HepG2 (cell line): ENCODE data around the gene PTAR1. TPM values are rescaled to one million over a fixed set of nuclear protein-coding genes. Genes with fewer than 3 reads are reported as not detected.

Experiments
- CEBPG ChIP-seq: IDR thresholded peaks from 2 replicates; pipeline ENCODE4 v1.6.1; 2016
- GFI1 ChIP-seq: sonication (generic); formaldehyde crosslinking; IDR thresholded peaks from 2 replicates; pipeline ENCODE4 v1.5.0; 2020; ENCODE audit warnings: missing genetic modification reagents, mild to moderate bottlenecking, borderline replicate concordance
- HDAC1 ChIP-seq: sonication (generic); formaldehyde crosslinking; IDR thresholded peaks from 2 replicates; pipeline ENCODE4 v1.5.1; 2020; ENCODE audit warnings: mild to moderate bottlenecking, missing genetic modification reagents
- HDAC2 ChIP-seq: sonication (generic); formaldehyde crosslinking; IDR thresholded peaks from 2 replicates; pipeline ENCODE4 v1.4.0; 2020; ENCODE audit warnings: missing genetic modification reagents
- HNF4G ChIP-seq, 2 experiments: sonication (generic) in 1 of 2; formaldehyde crosslinking in 1 of 2; IDR thresholded peaks; 2 replicates each; pipeline versions ENCODE4 v1.4.0 to v1.6.1; 2011 to 2020; ENCODE audit warnings: borderline replicate concordance in 2 of 2, low read depth in 2 of 2, mild to moderate bottlenecking in 2 of 2, low read length in 1 of 2, missing genetic modification reagents in 1 of 2, moderate library complexity in 1 of 2
- ISL2 ChIP-seq: sonication (generic); formaldehyde crosslinking; IDR thresholded peaks from 2 replicates; pipeline ENCODE4 v1.5.0; 2020; ENCODE audit warnings: missing genetic modification reagents
- KLF9 ChIP-seq: IDR thresholded peaks from 2 replicates; pipeline ENCODE4 v1.6.1; 2016; ENCODE audit warnings: low read depth
- REPIN1 ChIP-seq: sonication (generic); formaldehyde crosslinking; IDR thresholded peaks from 2 replicates; pipeline ENCODE4 v1.8.0; 2022; ENCODE audit warnings: missing genetic modification reagents, low read depth, mild to moderate bottlenecking, borderline replicate concordance
- SALL2 ChIP-seq: sonication (generic); formaldehyde crosslinking; IDR thresholded peaks from 2 replicates; pipeline ENCODE4 v1.8.1; 2023; ENCODE audit warnings: mild to moderate bottlenecking, missing genetic modification reagents, inconsistent platforms
- SMAD9 ChIP-seq: sonication (generic); formaldehyde crosslinking; IDR thresholded peaks from 2 replicates; pipeline ENCODE4 v1.5.1; 2020; ENCODE audit warnings: mild to moderate bottlenecking, missing genetic modification reagents
- ZFP1 ChIP-seq: IDR thresholded peaks from 2 replicates; pipeline ENCODE4 v1.6.1; 2016
- ZNF207 ChIP-seq: fragments of 450-650 bp; IDR thresholded peaks from 2 replicates; pipeline ENCODE4 v1.6.1; 2016; ENCODE audit warnings: antibody characterized with exemption, borderline replicate concordance
- ZNF768 ChIP-seq: sonication (generic); formaldehyde crosslinking; IDR thresholded peaks from 2 replicates; pipeline ENCODE4 v1.4.0; 2020; ENCODE audit warnings: missing genetic modification reagents
- ZNF83 ChIP-seq: sonication (generic); formaldehyde crosslinking; IDR thresholded peaks from 2 replicates; pipeline ENCODE4 v1.4.0; 2020; ENCODE audit warnings: missing genetic modification reagents, mild to moderate bottlenecking, borderline replicate concordance
- polyA plus RNA-seq, 8 experiments: library from polyadenylated mRNA; depleted of rRNA in 3 of 8; stranded (reverse) in 7 of 8; unstranded in 1 of 8; fragments of >200 nt; fragmentation: Illumina TruSeq in 4 of 8; extraction: Trizol in 4 of 8; gene quantifications; 2 replicates each; pipeline versions ENCODE4 v1.2.1 to v1.2.3, GENCODE V29; 2011 to 2016; ENCODE audit warnings: low read depth in 4 of 8, missing spikeins in 1 of 8, mixed read lengths in 1 of 8; ENCODE audit not compliant: insufficient read depth in 1 of 8
- total RNA-seq, 5 experiments: library from RNA; depleted of rRNA; stranded (reverse); fragments of >200 nt; fragmentation: Illumina TruSeq; extraction: Trizol; gene quantifications; 2 replicates each; pipeline ENCODE4 v1.2.3, GENCODE V29; 2016; ENCODE audit warnings: low read depth in 1 of 5
- TF ChIP-seq, protein P1 (sequence below): sonication (generic); formaldehyde crosslinking; IDR thresholded peaks from 2 replicates; pipeline ENCODE4; 2020; ENCODE audit warnings: missing genetic modification reagents, mild to moderate bottlenecking, borderline replicate concordance
- TF ChIP-seq, protein P2 (sequence below): sonication (generic); formaldehyde crosslinking; IDR thresholded peaks from one replicate; pipeline ENCODE4 v1.5.1; 2020; ENCODE audit warnings: mild to moderate bottlenecking, missing genetic modification reagents; ENCODE audit errors: not compliant biosample characterization
- TF ChIP-seq, protein P3 (sequence below): sonication (generic); formaldehyde crosslinking; IDR thresholded peaks from 2 replicates; pipeline ENCODE4 v1.4.0; 2020; ENCODE audit warnings: missing genetic modification reagents
- TF ChIP-seq, protein P4 (sequence below): sonication (generic); formaldehyde crosslinking; IDR thresholded peaks from 2 replicates; pipeline ENCODE4 v1.8.0; 2023; ENCODE audit warnings: mild to moderate bottlenecking, missing genetic modification reagents

Gene PTAR1
- total and polyA plus RNA-seq, 2 of the 13 experiments (the other 11 are each of a cell fraction or from before 2014, with no cell fraction given), result 26.5 to 42.1 TPM

DNA sequence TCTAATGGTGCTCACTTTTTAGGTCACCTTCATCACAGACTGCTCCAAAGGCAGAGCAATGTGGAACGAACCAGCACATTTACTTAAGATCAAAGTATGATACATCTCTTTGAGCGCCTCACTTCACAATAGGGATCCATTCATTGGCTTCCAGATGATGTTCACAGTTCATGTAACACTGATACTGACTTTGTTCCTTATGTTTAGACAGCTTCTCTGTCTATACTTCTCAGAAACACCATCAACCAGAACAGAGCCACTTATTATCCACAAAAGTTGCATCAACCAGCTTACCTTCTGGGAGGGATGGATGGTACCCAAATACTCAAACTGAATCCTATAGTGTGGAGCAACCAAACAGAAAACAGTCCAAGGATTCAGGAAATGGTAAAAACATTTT, 4.6 kb downstream of the PTAR1 start (continued):
- TF ChIP-seq, protein P1, sequence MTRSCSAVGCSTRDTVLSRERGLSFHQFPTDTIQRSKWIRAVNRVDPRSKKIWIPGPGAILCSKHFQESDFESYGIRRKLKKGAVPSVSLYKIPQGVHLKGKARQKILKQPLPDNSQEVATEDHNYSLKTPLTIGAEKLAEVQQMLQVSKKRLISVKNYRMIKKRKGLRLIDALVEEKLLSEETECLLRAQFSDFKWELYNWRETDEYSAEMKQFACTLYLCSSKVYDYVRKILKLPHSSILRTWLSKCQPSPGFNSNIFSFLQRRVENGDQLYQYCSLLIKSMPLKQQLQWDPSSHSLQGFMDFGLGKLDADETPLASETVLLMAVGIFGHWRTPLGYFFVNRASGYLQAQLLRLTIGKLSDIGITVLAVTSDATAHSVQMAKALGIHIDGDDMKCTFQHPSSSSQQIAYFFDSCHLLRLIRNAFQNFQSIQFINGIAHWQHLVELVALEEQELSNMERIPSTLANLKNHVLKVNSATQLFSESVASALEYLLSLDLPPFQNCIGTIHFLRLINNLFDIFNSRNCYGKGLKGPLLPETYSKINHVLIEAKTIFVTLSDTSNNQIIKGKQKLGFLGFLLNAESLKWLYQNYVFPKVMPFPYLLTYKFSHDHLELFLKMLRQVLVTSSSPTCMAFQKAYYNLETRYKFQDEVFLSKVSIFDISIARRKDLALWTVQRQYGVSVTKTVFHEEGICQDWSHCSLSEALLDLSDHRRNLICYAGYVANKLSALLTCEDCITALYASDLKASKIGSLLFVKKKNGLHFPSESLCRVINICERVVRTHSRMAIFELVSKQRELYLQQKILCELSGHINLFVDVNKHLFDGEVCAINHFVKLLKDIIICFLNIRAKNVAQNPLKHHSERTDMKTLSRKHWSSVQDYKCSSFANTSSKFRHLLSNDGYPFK (CRISPR knock-in tag), result no peak
- TF ChIP-seq GFI1 (CRISPR knock-in tag) (no peak), ZNF207 (no peak), CEBPG (CRISPR knock-in tag) (peak; percentile 87), HNF4G (IDR thresholded peaks at IDR 0.05; ENCODE audit: borderline replicate concordance, low read depth, low read length) (0 out of 2 replicates have a peak, but pooled peaks have one; percentile 8), HNF4G (CRISPR knock-in tag; IDR thresholded peaks at IDR 0.05; ENCODE audit: borderline replicate concordance, low read depth) (no peak), KLF9 (no peak), HDAC1 (CRISPR knock-in tag) (peak; percentile 30; the same call in 1 of the 2 replicates), SMAD9 (CRISPR knock-in tag) (no peak), ISL2 (0 out of 2 replicates have a peak, but pooled peaks have one; percentile 52), ZNF768 (CRISPR knock-in tag) (no peak), REPIN1 (CRISPR knock-in tag) (no peak), SALL2 (CRISPR knock-in tag) (no peak), ZNF83 (CRISPR knock-in tag) (no peak), ZFP1 (CRISPR knock-in tag) (no peak), HDAC2 (CRISPR knock-in tag) (peak; percentile 70)
- TF ChIP-seq, protein P2, sequence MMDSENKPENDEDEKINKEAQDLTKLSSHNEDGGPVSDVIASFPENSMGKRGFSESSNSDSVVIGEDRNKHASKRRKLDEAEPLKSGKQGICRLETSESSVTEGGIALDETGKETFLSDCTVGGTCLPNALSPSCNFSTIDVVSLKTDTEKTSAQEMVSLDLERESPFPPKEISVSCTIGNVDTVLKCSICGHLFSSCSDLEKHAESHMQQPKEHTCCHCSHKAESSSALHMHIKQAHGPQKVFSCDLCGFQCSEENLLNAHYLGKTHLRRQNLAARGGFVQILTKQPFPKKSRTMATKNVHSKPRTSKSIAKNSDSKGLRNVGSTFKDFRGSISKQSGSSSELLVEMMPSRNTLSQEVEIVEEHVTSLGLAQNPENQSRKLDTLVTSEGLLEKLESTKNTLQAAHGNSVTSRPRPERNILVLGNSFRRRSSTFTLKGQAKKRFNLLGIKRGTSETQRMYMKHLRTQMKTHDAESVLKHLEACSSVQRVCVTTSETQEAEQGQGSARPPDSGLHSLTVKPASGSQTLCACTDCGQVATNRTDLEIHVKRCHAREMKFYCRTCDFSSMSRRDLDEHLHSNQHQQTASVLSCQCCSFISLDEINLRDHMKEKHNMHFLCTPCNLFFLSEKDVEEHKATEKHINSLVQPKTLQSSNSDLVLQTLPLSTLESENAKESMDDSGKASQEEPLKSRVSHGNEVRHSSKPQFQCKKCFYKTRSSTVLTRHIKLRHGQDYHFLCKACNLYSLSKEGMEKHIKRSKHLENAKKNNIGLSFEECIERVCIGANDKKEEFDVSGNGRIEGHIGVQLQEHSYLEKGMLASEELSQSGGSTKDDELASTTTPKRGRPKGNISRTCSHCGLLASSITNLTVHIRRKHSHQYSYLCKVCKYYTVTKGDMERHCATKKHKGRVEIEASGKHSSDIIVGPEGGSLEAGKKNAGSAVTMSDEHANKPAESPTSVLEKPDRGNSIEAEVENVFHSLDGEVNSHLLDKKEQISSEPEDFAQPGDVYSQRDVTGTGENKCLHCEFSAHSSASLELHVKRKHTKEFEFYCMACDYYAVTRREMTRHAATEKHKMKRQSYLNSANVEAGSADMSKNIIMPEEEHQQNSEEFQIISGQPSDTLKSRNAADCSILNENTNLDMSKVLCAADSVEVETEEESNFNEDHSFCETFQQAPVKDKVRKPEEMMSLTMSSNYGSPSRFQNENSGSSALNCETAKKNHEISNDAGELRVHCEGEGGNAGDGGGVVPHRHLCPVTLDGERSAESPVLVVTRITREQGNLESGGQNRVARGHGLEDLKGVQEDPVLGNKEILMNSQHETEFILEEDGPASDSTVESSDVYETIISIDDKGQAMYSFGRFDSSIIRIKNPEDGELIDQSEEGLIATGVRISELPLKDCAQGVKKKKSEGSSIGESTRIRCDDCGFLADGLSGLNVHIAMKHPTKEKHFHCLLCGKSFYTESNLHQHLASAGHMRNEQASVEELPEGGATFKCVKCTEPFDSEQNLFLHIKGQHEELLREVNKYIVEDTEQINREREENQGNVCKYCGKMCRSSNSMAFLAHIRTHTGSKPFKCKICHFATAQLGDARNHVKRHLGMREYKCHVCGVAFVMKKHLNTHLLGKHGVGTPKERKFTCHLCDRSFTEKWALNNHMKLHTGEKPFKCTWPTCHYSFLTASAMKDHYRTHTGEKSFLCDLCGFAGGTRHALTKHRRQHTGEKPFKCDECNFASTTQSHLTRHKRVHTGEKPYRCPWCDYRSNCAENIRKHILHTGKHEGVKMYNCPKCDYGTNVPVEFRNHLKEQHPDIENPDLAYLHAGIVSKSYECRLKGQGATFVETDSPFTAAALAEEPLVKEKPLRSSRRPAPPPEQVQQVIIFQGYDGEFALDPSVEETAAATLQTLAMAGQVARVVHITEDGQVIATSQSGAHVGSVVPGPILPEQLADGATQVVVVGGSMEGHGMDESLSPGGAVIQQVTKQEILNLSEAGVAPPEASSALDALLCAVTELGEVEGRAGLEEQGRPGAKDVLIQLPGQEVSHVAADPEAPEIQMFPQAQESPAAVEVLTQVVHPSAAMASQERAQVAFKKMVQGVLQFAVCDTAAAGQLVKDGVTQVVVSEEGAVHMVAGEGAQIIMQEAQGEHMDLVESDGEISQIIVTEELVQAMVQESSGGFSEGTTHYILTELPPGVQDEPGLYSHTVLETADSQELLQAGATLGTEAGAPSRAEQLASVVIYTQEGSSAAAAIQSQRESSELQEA (CRISPR knock-in tag), result no peak
- TF ChIP-seq, protein P3, sequence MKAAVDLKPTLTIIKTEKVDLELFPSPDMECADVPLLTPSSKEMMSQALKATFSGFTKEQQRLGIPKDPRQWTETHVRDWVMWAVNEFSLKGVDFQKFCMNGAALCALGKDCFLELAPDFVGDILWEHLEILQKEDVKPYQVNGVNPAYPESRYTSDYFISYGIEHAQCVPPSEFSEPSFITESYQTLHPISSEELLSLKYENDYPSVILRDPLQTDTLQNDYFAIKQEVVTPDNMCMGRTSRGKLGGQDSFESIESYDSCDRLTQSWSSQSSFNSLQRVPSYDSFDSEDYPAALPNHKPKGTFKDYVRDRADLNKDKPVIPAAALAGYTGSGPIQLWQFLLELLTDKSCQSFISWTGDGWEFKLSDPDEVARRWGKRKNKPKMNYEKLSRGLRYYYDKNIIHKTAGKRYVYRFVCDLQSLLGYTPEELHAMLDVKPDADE (CRISPR knock-in tag), result no peak
- TF ChIP-seq, protein P4, sequence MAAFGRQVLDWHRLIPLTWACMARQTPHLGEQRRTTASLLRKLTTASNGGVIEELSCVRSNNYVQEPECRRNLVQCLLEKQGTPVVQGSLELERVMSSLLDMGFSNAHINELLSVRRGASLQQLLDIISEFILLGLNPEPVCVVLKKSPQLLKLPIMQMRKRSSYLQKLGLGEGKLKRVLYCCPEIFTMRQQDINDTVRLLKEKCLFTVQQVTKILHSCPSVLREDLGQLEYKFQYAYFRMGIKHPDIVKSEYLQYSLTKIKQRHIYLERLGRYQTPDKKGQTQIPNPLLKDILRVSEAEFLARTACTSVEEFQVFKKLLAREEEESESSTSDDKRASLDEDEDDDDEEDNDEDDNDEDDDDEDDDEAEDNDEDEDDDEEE (CRISPR knock-in tag), result no peak
